ENCODE results near the gene FBLN2. TPM values are rescaled to one million over a fixed set of nuclear protein-coding genes. Genes with fewer than 3 reads are reported as not detected.

Gene FBLN2
- total RNA-seq, 1 experiment from 2014 or later = 0.11 TPM

- intact Hi-C loops (cut with micrococcal nuclease) = no loop called here
- Histone ChIP-seq H3K9me2 (replicated peaks; ENCODE audit: low read length) (no peaks in the 10 kb centered on the region), H4K20me1 (ENCODE audit: low read length) (no peaks in the 10 kb centered on the region), H2AFZ (ENCODE audit: low read length) (no peak overlapping the region), H3K4me1 (ENCODE audit: insufficient read depth, low read length) (no peaks in the 10 kb centered on the region), H3F3A (ENCODE audit: low read length, unreplicated experiment) (no peaks in the 10 kb centered on the region), H3K36me3 (ENCODE audit: low read depth, low read length) (no peaks in the 10 kb centered on the region), H3K4me3 (ENCODE audit: low read length) (no peak overlapping the region), H3K27ac (ENCODE audit: low read length) (no peak overlapping the region), H3K27me3 (ENCODE audit: low read length) (peaks cover 42% of the 10 kb centered on the region), H3K79me2 (ENCODE audit: low read length) (no peaks in the 10 kb centered on the region), H3K4me2 (ENCODE audit: low read length) (no peak overlapping the region), H3K9me3 (ENCODE audit: low read length) (no peaks in the 10 kb centered on the region), H3K9ac (ENCODE audit: low read length) (no peak overlapping the region)
- ChIA-PET CTCF (no interaction called here), POLR2A (ENCODE audit: unreplicated experiment) (no interaction called here)
- ATAC-seq (no peak), DNase-seq (no peak)
- TF ChIP-seq CTCF (conservative IDR thresholded peaks at IDR 0.05; ENCODE audit: low read depth, low read length) (no peak), EZH2 (IDR thresholded peaks at IDR 0.05; ENCODE audit: low read length, unreplicated experiment) (no peak), EZH2phosphoT487 (IDR thresholded peaks at IDR 0.05; ENCODE audit: borderline replicate concordance, low read length) (no peak)
- no TSS peak for BruUV-seq (replicated peaks)
These were observed 137.6 kb downstream of the FBLN2 start for GRCh38 chr3:13686367-13687160.

GRCh38 chr3:13687517-13687943 is 138.6 kb downstream of the FBLN2 start:
- intact Hi-C loops (cut with micrococcal nuclease) = no loop called here
- H3K9me2 ChIP-seq (replicated peaks; ENCODE audit: low read length) = no peaks in the 10 kb centered on the region
- ATAC-seq (no peak), DNase-seq (no peak)
- no peak overlapping the region for H2AFZ ChIP-seq (ENCODE audit: low read length)
- BruUV-seq (replicated peaks) = no TSS peak
- no peak overlapping the region for H3K27ac ChIP-seq (ENCODE audit: low read length)
- H3K4me3 ChIP-seq (ENCODE audit: low read length) = no peak overlapping the region
- H3K79me2 ChIP-seq (ENCODE audit: low read length) = no peaks in the 10 kb centered on the region
- peaks cover 42% of the 10 kb centered on the region for H3K27me3 ChIP-seq (ENCODE audit: low read length)
- no peaks in the 10 kb centered on the region for H3K36me3 ChIP-seq (ENCODE audit: low read depth, low read length)
- no peaks in the 10 kb centered on the region for H3F3A ChIP-seq (ENCODE audit: low read length, unreplicated experiment)
- ChIA-PET POLR2A (ENCODE audit: unreplicated experiment) (no interaction called here), CTCF (no interaction called here)
- no peaks in the 10 kb centered on the region for H3K9me3 ChIP-seq (ENCODE audit: low read length)
- H4K20me1 ChIP-seq (ENCODE audit: low read length) = no peaks in the 10 kb centered on the region
- TF ChIP-seq EZH2phosphoT487 (IDR thresholded peaks at IDR 0.05; ENCODE audit: borderline replicate concordance, low read length) = no peak
- no peak for TF ChIP-seq CTCF (conservative IDR thresholded peaks at IDR 0.05; ENCODE audit: low read depth, low read length)
- no peak for TF ChIP-seq EZH2 (IDR thresholded peaks at IDR 0.05; ENCODE audit: low read length, unreplicated experiment)
- no peak overlapping the region for H3K9ac ChIP-seq (ENCODE audit: low read length)
- H3K4me2 ChIP-seq (ENCODE audit: low read length) = no peak overlapping the region
- no peaks in the 10 kb centered on the region for H3K4me1 ChIP-seq (ENCODE audit: insufficient read depth, low read length)

Other genes with a start within 250 kb of the FBLN2 start
- gene NUP210, start 128.8 kb upstream of the FBLN2 start, total RNA-seq (2014; rRNA removed) = 64.0 and 75.3 TPM in 2 replicates
- 21.8 and 24.2 TPM in 2 replicates for gene HDAC11, start 68.8 kb upstream of the FBLN2 start, total RNA-seq (2014; rRNA removed)

All from PC-3 (cell line).